HG03439 (cell line): ENCODE measurements around the gene ACTR3.
"Not testable (repeated sequence)": the region's sequence is repeated elsewhere in the genome, so short reads cannot be mapped to it uniquely, and the experiment has no call there.

Experiments used
- ATAC-seq: cut with Tn5 transposase; IDR thresholded peaks from one replicate; pipeline ENCODE4 v1.9.1; 2021; ENCODE audit warnings: mild to moderate bottlenecking, moderate library complexity; ENCODE audit not compliant: unreplicated experiment

ACTR3 gene

GRCh38 chr2:113899166-113899565 is 9.3 kb downstream of the ACTR3 start:
- no peak for ATAC-seq

GRCh38 chr2:113901943-113902342 is 12.1 kb downstream of the ACTR3 start:
- no peak for ATAC-seq

- ATAC-seq, result no peak
Observed at GRCh38 chr2:113905886-113906285, 16.0 kb downstream of the ACTR3 start.

GRCh38 chr2:113906647-113907046 is 16.8 kb downstream of the ACTR3 start:
- ATAC-seq, result no peak

- no peak for ATAC-seq
Observed at GRCh38 chr2:113907297-113907696, 17.4 kb downstream of the ACTR3 start.

GRCh38 chr2:113910110-113910717 is 20.3 kb downstream of the ACTR3 start:
- no peak for ATAC-seq

GRCh38 chr2:113910967-113911678 is 21.2 kb downstream of the ACTR3 start:
- no peak for ATAC-seq

- ATAC-seq, result no peak
Observed at GRCh38 chr2:113915082-113915819, 25.4 kb downstream of the ACTR3 start.

GRCh38 chr2:113918229-113918628 is 28.3 kb downstream of the ACTR3 start:
- no peak for ATAC-seq

GRCh38 chr2:113920996-113921395 is 31.1 kb downstream of the ACTR3 start:
- ATAC-seq, result no peak

- ATAC-seq, result no peak
Observed at GRCh38 chr2:113922335-113922734, 32.4 kb downstream of the ACTR3 start.

- no peak for ATAC-seq
Observed at GRCh38 chr2:113922784-113923183, 32.9 kb downstream of the ACTR3 start.

GRCh38 chr2:113925884-113926283 is 36.0 kb downstream of the ACTR3 start:
- ATAC-seq, result no peak

- no peak for ATAC-seq
Observed at GRCh38 chr2:113926314-113926713, 36.4 kb downstream of the ACTR3 start.

GRCh38 chr2:113930448-113930847 is 40.6 kb downstream of the ACTR3 start:
- no peak for ATAC-seq

GRCh38 chr2:113937501-113937900 is 47.6 kb downstream of the ACTR3 start:
- ATAC-seq, result no peak

- no peak for ATAC-seq
Observed at GRCh38 chr2:113940891-113941290, 51.0 kb downstream of the ACTR3 start.

- not testable (repeated sequence) for ATAC-seq
Observed at GRCh38 chr2:113945784-113946183, 55.9 kb downstream of the ACTR3 start.

- ATAC-seq, result not testable (repeated sequence)
Observed at GRCh38 chr2:113950906-113951305, 61.0 kb downstream of the ACTR3 start.

GRCh38 chr2:113961000-113961399 is 71.1 kb downstream of the ACTR3 start:
- no peak for ATAC-seq

- no peak for ATAC-seq
Observed at GRCh38 chr2:113962692-113963480, 73.0 kb downstream of the ACTR3 start.
